Fibroblast of the aortic adventitia (primary cell): ENCODE measurements around the gene CPA1. TPM values are rescaled to one million over a fixed set of nuclear protein-coding genes. Genes with fewer than 3 reads are reported as not detected.

Source experiments
- DNase-seq: peaks from one replicate; pipeline ENCODE4 v3.0.0-alpha.2; 2010; ENCODE audit warnings: low read depth
- H3K4me3 ChIP-seq: 2 replicates; pipeline ENCODE4 v1.5.1; 2011; ENCODE audit warnings: low read depth, mild to moderate bottlenecking, control low read depth, low read length, moderate library complexity
- CTCF ChIP-seq: IDR thresholded peaks from 2 replicates; pipeline ENCODE4 v1.5.1; 2011; ENCODE audit warnings: mild to moderate bottlenecking, low read length, control low read depth, inconsistent platforms; ENCODE audit not compliant: insufficient read depth
- total RNA-seq: library from RNA; depleted of rRNA; stranded (reverse); fragments of >200 nt; gene quantifications from 2 replicates; pipeline ENCODE4 v1.2.3, GENCODE V29; 2012; ENCODE audit warnings: low replicate concordance

CPA1 gene
- total RNA-seq, 1 donor: 0.45 TPM

- H3K4me3 ChIP-seq: no peak overlapping the region
- DNase-seq: no peak
- no peak for TF ChIP-seq CTCF
Measured at GRCh38 chr7:130367088-130367755, 13.1 kb upstream of the CPA1 start.

- no peak for TF ChIP-seq CTCF
- DNase-seq: no peak
- H3K4me3 ChIP-seq: no peak overlapping the region
Measured at GRCh38 chr7:130367836-130368746, 12.2 kb upstream of the CPA1 start.

GRCh38 chr7:130369110-130369711 lies 11.1 kb upstream of the CPA1 start:
- H3K4me3 ChIP-seq: no peak overlapping the region
- TF ChIP-seq CTCF: no peak
- peak; percentile 78 for DNase-seq

- no peak overlapping the region for H3K4me3 ChIP-seq
- no peak for TF ChIP-seq CTCF
- DNase-seq: no peak
Measured at GRCh38 chr7:130369831-130370550, 10.3 kb upstream of the CPA1 start.

- H3K4me3 ChIP-seq: no peak overlapping the region
- DNase-seq: peak; percentile 69
- no peak for TF ChIP-seq CTCF
Measured at GRCh38 chr7:130371046-130371445, 9.2 kb upstream of the CPA1 start.

- TF ChIP-seq CTCF: no peak
- no peak overlapping the region for H3K4me3 ChIP-seq
- no peak for DNase-seq
Measured at GRCh38 chr7:130372402-130373165, 7.7 kb upstream of the CPA1 start.
